OCI-LY3 (cell line): ENCODE measurements around the gene CNTNAP2.

ENCODE experiments used
- EZH2phosphoT487 ChIP-seq: fragments of 200-600 bp; shearing (Covaris generic); IDR thresholded peaks from 2 replicates; pipeline ENCODE4 v1.6.1; 2018; ENCODE audit warnings: antibody characterized with exemption, mixed run types, low read depth
- TF ChIP-seq, protein P1 (sequence below): fragments of 200-600, 300-600 bp; sonication (generic); IDR thresholded peaks from 2 replicates; pipeline ENCODE4 v1.5.1; 2014; ENCODE audit warnings: antibody characterized with exemption, low read length, low read depth

- TF ChIP-seq, protein P1, sequence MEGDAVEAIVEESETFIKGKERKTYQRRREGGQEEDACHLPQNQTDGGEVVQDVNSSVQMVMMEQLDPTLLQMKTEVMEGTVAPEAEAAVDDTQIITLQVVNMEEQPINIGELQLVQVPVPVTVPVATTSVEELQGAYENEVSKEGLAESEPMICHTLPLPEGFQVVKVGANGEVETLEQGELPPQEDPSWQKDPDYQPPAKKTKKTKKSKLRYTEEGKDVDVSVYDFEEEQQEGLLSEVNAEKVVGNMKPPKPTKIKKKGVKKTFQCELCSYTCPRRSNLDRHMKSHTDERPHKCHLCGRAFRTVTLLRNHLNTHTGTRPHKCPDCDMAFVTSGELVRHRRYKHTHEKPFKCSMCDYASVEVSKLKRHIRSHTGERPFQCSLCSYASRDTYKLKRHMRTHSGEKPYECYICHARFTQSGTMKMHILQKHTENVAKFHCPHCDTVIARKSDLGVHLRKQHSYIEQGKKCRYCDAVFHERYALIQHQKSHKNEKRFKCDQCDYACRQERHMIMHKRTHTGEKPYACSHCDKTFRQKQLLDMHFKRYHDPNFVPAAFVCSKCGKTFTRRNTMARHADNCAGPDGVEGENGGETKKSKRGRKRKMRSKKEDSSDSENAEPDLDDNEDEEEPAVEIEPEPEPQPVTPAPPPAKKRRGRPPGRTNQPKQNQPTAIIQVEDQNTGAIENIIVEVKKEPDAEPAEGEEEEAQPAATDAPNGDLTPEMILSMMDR: no peak
- no peak for TF ChIP-seq EZH2phosphoT487
Observed at GRCh38 chr7:147193476-147193875, 1076.9 kb downstream of the CNTNAP2 start.
